ENCODE data around the gene ZNF710.

Gene ZNF710

DNA sequence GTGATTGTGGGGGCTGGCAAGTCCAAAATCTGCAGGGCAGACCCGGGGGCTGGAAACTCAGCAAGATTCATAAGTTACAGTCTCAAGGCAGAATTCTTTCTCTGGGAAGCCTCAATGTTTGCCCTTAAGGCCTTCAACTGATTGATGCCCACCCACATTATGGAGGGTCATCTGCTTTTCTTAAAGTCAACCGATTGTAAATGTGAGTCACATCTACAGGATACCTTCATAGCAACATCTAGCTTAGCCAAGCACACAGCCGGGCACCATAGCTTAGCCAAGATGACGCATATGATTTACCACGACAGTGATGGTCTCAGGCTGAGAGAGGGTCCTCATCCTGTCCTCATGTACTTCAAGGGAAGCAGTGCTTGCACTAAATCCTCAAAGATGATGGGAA is 57.7 kb downstream of the ZNF710 start:
- DNase-seq = no peak
- Histone ChIP-seq H3K4me2 (ENCODE audit: low read length) (no peak overlapping the region), H3K4ac (ENCODE audit: low read depth, low read length) (peak overlapping the region; percentile 19), H3K23ac (ENCODE audit: low read length) (peak overlapping the region; percentile 60), H3K27ac (ENCODE audit: low read depth, low read length) (peak overlapping the region; percentile 90), H3K9ac (ENCODE audit: low read length) (peak overlapping the region; percentile 56), H3K27me3 (ENCODE audit: insufficient read depth, low read length, poor library complexity) (no peaks in the 10 kb centered on the region), H2BK15ac (replicated peaks; ENCODE audit: low read depth) (no peak overlapping the region), H3K4me3 (ENCODE audit: low read length) (no peak overlapping the region), H2BK5ac (ENCODE audit: low read length) (peak overlapping the region; percentile 92), H3K4me1 (ENCODE audit: control insufficient read depth, low read depth, low read length) (peaks cover 33% of the 10 kb centered on the region), H4K5ac (ENCODE audit: low read length) (no peak overlapping the region), H3K36me3 (ENCODE audit: control insufficient read depth, insufficient read depth, low read length) (no peaks in the 10 kb centered on the region), H3K18ac (ENCODE audit: low read length) (peak overlapping the region; percentile 1), H2BK120ac (ENCODE audit: low read depth, low read length) (no peak overlapping the region), H3K56ac (ENCODE audit: low read length) (peak overlapping the region; percentile 83), H3K79me2 (ENCODE audit: control insufficient read depth, insufficient read depth, low read length) (peaks cover 5% of the 10 kb centered on the region), H3K79me1 (ENCODE audit: low read length) (peaks cover 19% of the 10 kb centered on the region), H4K8ac (ENCODE audit: low read depth, low read length) (no peak overlapping the region), H2AK5ac (ENCODE audit: low read length) (peak overlapping the region; percentile 98)
- WGBS (ENCODE audit: extremely low coverage, insufficient coverage, low lambda C conversion rate) = no CpG with 5 or more reads among the region's 5 CpGs

GRCh38 chr15:90059208-90059985 is 58.3 kb downstream of the ZNF710 start:
- no CpG with 5 or more reads among the region's 21 CpGs for WGBS (ENCODE audit: extremely low coverage, insufficient coverage, low lambda C conversion rate)
- Histone ChIP-seq H4K8ac (ENCODE audit: low read depth, low read length) (no peak overlapping the region), H4K5ac (ENCODE audit: low read length) (no peak overlapping the region), H3K27me3 (ENCODE audit: insufficient read depth, low read length, poor library complexity) (no peaks in the 10 kb centered on the region), H3K79me2 (ENCODE audit: control insufficient read depth, insufficient read depth, low read length) (peaks cover 7% of the 10 kb centered on the region), H3K56ac (ENCODE audit: low read length) (peak overlapping the region; percentile 83), H3K4me1 (ENCODE audit: control insufficient read depth, low read depth, low read length) (peaks cover 32% of the 10 kb centered on the region), H3K4ac (ENCODE audit: low read depth, low read length) (peak overlapping the region; percentile 92), H3K4me2 (ENCODE audit: low read length) (no peak overlapping the region), H2BK120ac (ENCODE audit: low read depth, low read length) (no peak overlapping the region), H3K9ac (ENCODE audit: low read length) (peak overlapping the region; percentile 56), H2BK5ac (ENCODE audit: low read length) (peak overlapping the region; percentile 92), H3K27ac (ENCODE audit: low read depth, low read length) (peak overlapping the region; percentile 90), H3K36me3 (ENCODE audit: control insufficient read depth, insufficient read depth, low read length) (no peaks in the 10 kb centered on the region), H3K4me3 (ENCODE audit: low read length) (no peak overlapping the region), H2AK5ac (ENCODE audit: low read length) (peak overlapping the region; percentile 98), H3K23ac (ENCODE audit: low read length) (no peak overlapping the region), H2BK15ac (replicated peaks; ENCODE audit: low read depth) (no peak overlapping the region), H3K18ac (ENCODE audit: low read length) (peak overlapping the region; percentile 34), H3K79me1 (ENCODE audit: low read length) (peaks cover 16% of the 10 kb centered on the region)
- DNase-seq = peak; percentile 96

DNA sequence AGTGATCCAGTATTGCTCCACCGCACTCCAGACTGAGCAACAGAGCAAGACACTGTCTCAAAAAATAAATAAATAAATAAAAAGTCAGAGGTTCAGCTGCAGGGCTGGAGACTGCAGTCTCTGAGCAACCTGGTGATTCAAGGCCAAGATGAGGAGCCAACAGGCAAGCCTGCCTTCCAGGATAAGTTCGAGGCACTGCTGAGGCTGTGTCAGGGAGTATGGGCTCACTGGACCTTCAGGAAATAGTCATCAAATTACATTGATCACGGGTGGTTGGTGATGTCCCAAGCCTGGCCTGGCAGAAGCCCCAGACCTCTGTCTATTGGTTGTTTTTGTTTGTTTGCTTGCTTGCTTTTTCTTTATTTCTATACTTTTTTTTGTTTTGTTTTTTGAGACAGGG is 59.7 kb downstream of the ZNF710 start:
- no CpG with 5 or more reads among the region's 3 CpGs for WGBS (ENCODE audit: extremely low coverage, insufficient coverage, low lambda C conversion rate)

GRCh38 chr15:90062023-90062442 is 60.9 kb downstream of the ZNF710 start:
- no peak overlapping the region for H3K4me2 ChIP-seq (ENCODE audit: low read length)
- H2BK15ac ChIP-seq (replicated peaks; ENCODE audit: low read depth) = no peak overlapping the region
- WGBS (ENCODE audit: extremely low coverage, insufficient coverage, low lambda C conversion rate) = no CpG with 5 or more reads among the region's 8 CpGs
- no peak overlapping the region for H3K4me3 ChIP-seq (ENCODE audit: low read length)
- DNase-seq = peak; percentile 97
- peak overlapping the region; percentile 95 for H3K23ac ChIP-seq (ENCODE audit: low read length)
- peaks cover 32% of the 10 kb centered on the region for H3K4me1 ChIP-seq (ENCODE audit: control insufficient read depth, low read depth, low read length)
- peak overlapping the region; percentile 99 for H2BK5ac ChIP-seq (ENCODE audit: low read length)
- peak overlapping the region; percentile 88 for H3K18ac ChIP-seq (ENCODE audit: low read length)
- no peaks in the 10 kb centered on the region for H3K27me3 ChIP-seq (ENCODE audit: insufficient read depth, low read length, poor library complexity)
- H3K9ac ChIP-seq (ENCODE audit: low read length) = peak overlapping the region; percentile 73
- no peak overlapping the region for H4K5ac ChIP-seq (ENCODE audit: low read length)
- no peaks in the 10 kb centered on the region for H3K36me3 ChIP-seq (ENCODE audit: control insufficient read depth, insufficient read depth, low read length)
- H4K8ac ChIP-seq (ENCODE audit: low read depth, low read length) = no peak overlapping the region
- peak overlapping the region; percentile 90 for H3K56ac ChIP-seq (ENCODE audit: low read length)
- H2BK120ac ChIP-seq (ENCODE audit: low read depth, low read length) = peak overlapping the region; percentile 63
- H3K79me1 ChIP-seq (ENCODE audit: low read length) = peaks cover 22% of the 10 kb centered on the region
- peak overlapping the region; percentile 98 for H2AK5ac ChIP-seq (ENCODE audit: low read length)
- peaks cover 6% of the 10 kb centered on the region for H3K79me2 ChIP-seq (ENCODE audit: control insufficient read depth, insufficient read depth, low read length)
- H3K4ac ChIP-seq (ENCODE audit: low read depth, low read length) = peak overlapping the region; percentile 96
- peak overlapping the region; percentile 26 for H3K27ac ChIP-seq (ENCODE audit: low read depth, low read length)

More for the DNA sequence above, 59.7 kb downstream of the ZNF710 start:
- no peak overlapping the region for H4K5ac ChIP-seq (ENCODE audit: low read length)
- H3K36me3 ChIP-seq (ENCODE audit: control insufficient read depth, insufficient read depth, low read length) = no peaks in the 10 kb centered on the region
- H2BK15ac ChIP-seq (replicated peaks; ENCODE audit: low read depth) = no peak overlapping the region
- H3K79me1 ChIP-seq (ENCODE audit: low read length) = peaks cover 18% of the 10 kb centered on the region
- H2BK5ac ChIP-seq (ENCODE audit: low read length) = peak overlapping the region; percentile 67
- no peak for DNase-seq
- no peak overlapping the region for H2BK120ac ChIP-seq (ENCODE audit: low read depth, low read length)
- no peaks in the 10 kb centered on the region for H3K27me3 ChIP-seq (ENCODE audit: insufficient read depth, low read length, poor library complexity)
- H4K8ac ChIP-seq (ENCODE audit: low read depth, low read length) = no peak overlapping the region
- peak overlapping the region; percentile 65 for H2AK5ac ChIP-seq (ENCODE audit: low read length)
- H3K4me2 ChIP-seq (ENCODE audit: low read length) = no peak overlapping the region
- H3K9ac ChIP-seq (ENCODE audit: low read length) = peak overlapping the region; percentile 16
- H3K4ac ChIP-seq (ENCODE audit: low read depth, low read length) = no peak overlapping the region
- peaks cover 6% of the 10 kb centered on the region for H3K79me2 ChIP-seq (ENCODE audit: control insufficient read depth, insufficient read depth, low read length)
- no peak overlapping the region for H3K18ac ChIP-seq (ENCODE audit: low read length)
- no peak overlapping the region for H3K4me3 ChIP-seq (ENCODE audit: low read length)
- H3K4me1 ChIP-seq (ENCODE audit: control insufficient read depth, low read depth, low read length) = peaks cover 32% of the 10 kb centered on the region
- peak overlapping the region; percentile 59 for H3K56ac ChIP-seq (ENCODE audit: low read length)
- no peak overlapping the region for H3K23ac ChIP-seq (ENCODE audit: low read length)
- H3K27ac ChIP-seq (ENCODE audit: low read depth, low read length) = peak overlapping the region; percentile 59

- Histone ChIP-seq H3K4me2 (ENCODE audit: low read length) (no peak overlapping the region), H2BK15ac (replicated peaks; ENCODE audit: low read depth) (no peak overlapping the region), H3K4me1 (ENCODE audit: control insufficient read depth, low read depth, low read length) (peaks cover 30% of the 10 kb centered on the region), H3K18ac (ENCODE audit: low read length) (peak overlapping the region; percentile 88), H3K4ac (ENCODE audit: low read depth, low read length) (peak overlapping the region; percentile 96), H3K56ac (ENCODE audit: low read length) (peak overlapping the region; percentile 90), H3K9ac (ENCODE audit: low read length) (peak overlapping the region; percentile 73), H3K27ac (ENCODE audit: low read depth, low read length) (peak overlapping the region; percentile 26), H2AK5ac (ENCODE audit: low read length) (peak overlapping the region; percentile 98), H4K8ac (ENCODE audit: low read depth, low read length) (no peak overlapping the region), H4K5ac (ENCODE audit: low read length) (no peak overlapping the region), H2BK120ac (ENCODE audit: low read depth, low read length) (peak overlapping the region; percentile 63), H3K23ac (ENCODE audit: low read length) (peak overlapping the region; percentile 95), H3K79me2 (ENCODE audit: control insufficient read depth, insufficient read depth, low read length) (peaks cover 6% of the 10 kb centered on the region), H3K4me3 (ENCODE audit: low read length) (no peak overlapping the region), H3K36me3 (ENCODE audit: control insufficient read depth, insufficient read depth, low read length) (no peaks in the 10 kb centered on the region), H3K79me1 (ENCODE audit: low read length) (peaks cover 22% of the 10 kb centered on the region), H2BK5ac (ENCODE audit: low read length) (peak overlapping the region; percentile 99), H3K27me3 (ENCODE audit: insufficient read depth, low read length, poor library complexity) (no peaks in the 10 kb centered on the region)
- DNase-seq = no peak
- no CpG with 5 or more reads among the region's 16 CpGs for WGBS (ENCODE audit: extremely low coverage, insufficient coverage, low lambda C conversion rate)
Observed at GRCh38 chr15:90062462-90062932, 61.4 kb downstream of the ZNF710 start.

Data from mesendoderm (in vitro differentiated cells).